Loucy (cell line): ENCODE data around the gene CACNA1C.

Source experiments
- H2AFZ ChIP-seq: fragments of 200-600 bp; sonication (generic); 2 replicates; pipeline ENCODE4 v1.6.0; 2016; ENCODE audit warnings: antibody characterized with exemption, mild to moderate bottlenecking, low read length, moderate library complexity
- H3F3A ChIP-seq: fragments of 200-600 bp; 2 replicates; pipeline ENCODE4 v1.6.0; 2016; ENCODE audit warnings: antibody characterized with exemption, low read depth, mild to moderate bottlenecking
- H3K27me3 ChIP-seq: fragments of 200-600 bp; sonication (generic); 2 replicates; pipeline ENCODE4 v1.6.1; 2014; ENCODE audit warnings: low read length, mild to moderate bottlenecking; ENCODE audit not compliant: insufficient read depth, poor library complexity, severe bottlenecking
- H3K36me3 ChIP-seq: fragments of 200-600 bp; sonication (generic); 2 replicates; pipeline ENCODE4 v1.6.1; 2016; ENCODE audit warnings: low read length; ENCODE audit not compliant: insufficient read depth
- H3K4me1 ChIP-seq: fragments of 200-600 bp; sonication (generic); 2 replicates; pipeline ENCODE4 v1.5.1; 2014; ENCODE audit warnings: low read length, mild to moderate bottlenecking; ENCODE audit not compliant: insufficient read depth, poor library complexity, severe bottlenecking
- H3K4me2 ChIP-seq: fragments of 200-600 bp; sonication (generic); 2 replicates; pipeline ENCODE4 v1.6.0; 2014; ENCODE audit warnings: antibody characterized with exemption, low read length, low read depth, mild to moderate bottlenecking; ENCODE audit not compliant: poor library complexity, severe bottlenecking
- H3K4me3 ChIP-seq: fragments of 200-600 bp; sonication (generic); 2 replicates; pipeline ENCODE4 v1.5.1; 2014; ENCODE audit warnings: low read length, mild to moderate bottlenecking, mixed read lengths; ENCODE audit not compliant: poor library complexity, severe bottlenecking
- H3K79me2 ChIP-seq: fragments of 200-600 bp; sonication (generic); 2 replicates; pipeline ENCODE4 v1.6.1; 2014; ENCODE audit warnings: low read length; ENCODE audit not compliant: insufficient read depth
- H3K9ac ChIP-seq: fragments of 200-600 bp; sonication (generic); 2 replicates; pipeline ENCODE4 v1.6.0; 2014; ENCODE audit warnings: mild to moderate bottlenecking, low read depth, low read length, moderate library complexity; ENCODE audit not compliant: poor library complexity, severe bottlenecking
- H3K9me2 ChIP-seq: fragments of 200-600 bp; sonication (generic); replicated peaks from 2 replicates; pipeline ENCODE4 v1.6.1; 2016; ENCODE audit warnings: low read depth, low read length, mixed read lengths
- H3K9me3 ChIP-seq: fragments of 200-600 bp; sonication (generic); 2 replicates; pipeline ENCODE4 v1.6.1; 2014; ENCODE audit warnings: mild to moderate bottlenecking, antibody characterized with exemption, low read length, low read depth; ENCODE audit not compliant: insufficient read depth
- H4K20me1 ChIP-seq: fragments of 200-600 bp; sonication (generic); 2 replicates; pipeline ENCODE4 v1.6.0; 2014; ENCODE audit warnings: antibody characterized with exemption, low read length, mild to moderate bottlenecking; ENCODE audit not compliant: insufficient read depth, poor library complexity, severe bottlenecking
- EZH2phosphoT487 ChIP-seq: fragments of 200-600 bp; IDR thresholded peaks from 2 replicates; pipeline ENCODE4 v1.6.1; 2018; ENCODE audit warnings: antibody characterized with exemption, mild to moderate bottlenecking, moderate library complexity, borderline replicate concordance
- TF ChIP-seq, protein P1 (sequence below): fragments of 200-600 bp; sonication (generic); conservative IDR thresholded peaks from 2 replicates; pipeline ENCODE4 v1.5.1; 2014; ENCODE audit warnings: mild to moderate bottlenecking, antibody characterized with exemption, low read length

The CACNA1C gene

DNA sequence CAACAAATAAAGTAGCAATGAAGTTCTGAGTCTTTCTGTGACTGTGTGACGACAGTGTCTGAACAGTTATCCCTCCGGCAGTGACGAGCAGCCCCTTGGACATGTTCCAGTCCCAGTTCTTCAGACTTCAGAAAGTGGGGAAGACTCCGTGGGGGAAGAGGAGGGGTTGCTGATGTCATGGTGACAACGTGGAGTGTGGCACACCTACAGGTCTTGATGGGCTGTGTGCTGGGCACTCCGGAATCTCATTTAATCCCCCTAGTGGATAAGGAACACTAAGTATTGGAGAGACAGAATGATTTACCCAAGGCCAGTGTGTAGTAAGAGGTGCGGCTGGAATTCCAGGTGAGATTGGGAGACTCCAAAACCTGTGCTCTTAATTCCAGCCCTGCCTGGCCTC is 280.2 kb downstream of the CACNA1C start:
- H3K4me2 ChIP-seq, result no peak overlapping the region
- no peaks in the 10 kb centered on the region for H3K9me2 ChIP-seq
- H2AFZ ChIP-seq, result no peak overlapping the region
- no peaks in the 10 kb centered on the region for H4K20me1 ChIP-seq
- H3K36me3 ChIP-seq, result no peaks in the 10 kb centered on the region
- H3K9ac ChIP-seq, result no peak overlapping the region
- no peaks in the 10 kb centered on the region for H3K79me2 ChIP-seq
- H3K9me3 ChIP-seq, result no peaks in the 10 kb centered on the region
- TF ChIP-seq, protein P1, sequence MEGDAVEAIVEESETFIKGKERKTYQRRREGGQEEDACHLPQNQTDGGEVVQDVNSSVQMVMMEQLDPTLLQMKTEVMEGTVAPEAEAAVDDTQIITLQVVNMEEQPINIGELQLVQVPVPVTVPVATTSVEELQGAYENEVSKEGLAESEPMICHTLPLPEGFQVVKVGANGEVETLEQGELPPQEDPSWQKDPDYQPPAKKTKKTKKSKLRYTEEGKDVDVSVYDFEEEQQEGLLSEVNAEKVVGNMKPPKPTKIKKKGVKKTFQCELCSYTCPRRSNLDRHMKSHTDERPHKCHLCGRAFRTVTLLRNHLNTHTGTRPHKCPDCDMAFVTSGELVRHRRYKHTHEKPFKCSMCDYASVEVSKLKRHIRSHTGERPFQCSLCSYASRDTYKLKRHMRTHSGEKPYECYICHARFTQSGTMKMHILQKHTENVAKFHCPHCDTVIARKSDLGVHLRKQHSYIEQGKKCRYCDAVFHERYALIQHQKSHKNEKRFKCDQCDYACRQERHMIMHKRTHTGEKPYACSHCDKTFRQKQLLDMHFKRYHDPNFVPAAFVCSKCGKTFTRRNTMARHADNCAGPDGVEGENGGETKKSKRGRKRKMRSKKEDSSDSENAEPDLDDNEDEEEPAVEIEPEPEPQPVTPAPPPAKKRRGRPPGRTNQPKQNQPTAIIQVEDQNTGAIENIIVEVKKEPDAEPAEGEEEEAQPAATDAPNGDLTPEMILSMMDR, result no peak
- no peak for TF ChIP-seq EZH2phosphoT487
- H3K27me3 ChIP-seq, result no peaks in the 10 kb centered on the region
- H3K4me3 ChIP-seq, result no peak overlapping the region
- peaks cover 4% of the 10 kb centered on the region for H3K4me1 ChIP-seq
- H3F3A ChIP-seq, result no peaks in the 10 kb centered on the region

DNA sequence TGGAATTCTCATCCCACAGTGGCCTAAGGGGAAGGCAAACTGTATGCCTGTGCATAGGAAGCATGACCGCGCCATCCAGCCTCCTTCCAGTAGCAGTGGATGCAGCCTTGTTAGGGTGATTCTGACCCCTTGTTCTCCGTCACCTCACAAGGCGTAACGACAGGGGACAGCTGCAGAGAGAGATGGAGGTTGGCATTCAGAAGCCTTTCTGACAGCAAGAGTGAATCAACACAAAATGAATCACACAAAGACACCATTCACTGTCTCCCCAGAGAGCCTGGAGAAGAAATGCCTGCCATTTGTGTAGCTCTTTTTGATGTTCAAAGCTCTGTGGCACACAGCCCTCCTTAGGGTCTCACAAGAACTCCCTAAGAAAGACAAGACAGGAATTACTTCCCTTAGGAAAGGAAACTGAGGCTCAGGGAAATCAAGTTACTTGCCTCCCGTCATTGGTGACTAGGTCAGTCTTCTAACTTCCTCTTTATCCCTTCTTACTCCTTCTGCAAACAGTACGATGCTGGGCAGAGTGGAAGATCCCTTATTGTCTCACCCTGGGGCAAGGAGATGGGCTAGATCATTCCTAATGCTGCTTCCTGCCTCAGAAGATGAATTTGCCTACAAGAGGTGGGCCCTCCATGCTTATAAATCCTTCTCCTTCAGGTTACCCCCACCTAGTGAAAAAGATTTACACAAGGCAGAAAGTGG is 280.9 kb downstream of the CACNA1C start:
- TF ChIP-seq, protein P1, result no peak
- TF ChIP-seq EZH2phosphoT487, result no peak
- Histone ChIP-seq H3K4me1 (peaks cover 4% of the 10 kb centered on the region), H3F3A (no peaks in the 10 kb centered on the region), H2AFZ (no peak overlapping the region), H3K27me3 (no peaks in the 10 kb centered on the region), H4K20me1 (no peaks in the 10 kb centered on the region), H3K4me2 (no peak overlapping the region), H3K4me3 (no peak overlapping the region), H3K9ac (no peak overlapping the region), H3K9me3 (no peaks in the 10 kb centered on the region), H3K36me3 (no peaks in the 10 kb centered on the region), H3K79me2 (no peaks in the 10 kb centered on the region), H3K9me2 (no peaks in the 10 kb centered on the region)

GRCh38 chr12:2334271-2334670 is 281.5 kb downstream of the CACNA1C start:
- no peaks in the 10 kb centered on the region for H3K79me2 ChIP-seq
- no peaks in the 10 kb centered on the region for H4K20me1 ChIP-seq
- H2AFZ ChIP-seq, result no peak overlapping the region
- no peak overlapping the region for H3K4me2 ChIP-seq
- peaks cover 4% of the 10 kb centered on the region for H3K4me1 ChIP-seq
- TF ChIP-seq EZH2phosphoT487, result no peak
- TF ChIP-seq, protein P1, result no peak
- no peaks in the 10 kb centered on the region for H3K9me3 ChIP-seq
- no peaks in the 10 kb centered on the region for H3K36me3 ChIP-seq
- no peak overlapping the region for H3K4me3 ChIP-seq
- H3F3A ChIP-seq, result no peaks in the 10 kb centered on the region
- no peaks in the 10 kb centered on the region for H3K27me3 ChIP-seq
- no peak overlapping the region for H3K9ac ChIP-seq
- no peaks in the 10 kb centered on the region for H3K9me2 ChIP-seq
